Breast epithelium (tissue), 3 donors: Measurements from ENCODE around the gene HBB.
"Not testable (repeated sequence)": the region's sequence is repeated elsewhere in the genome, so short reads cannot be mapped to it uniquely, and the experiment has no call there.

Experiments used
- POLR2A ChIP-seq: fragments of 450-650 bp; IDR thresholded peaks from one replicate; pipeline ENCODE4 v1.6.1; 2016; ENCODE audit warnings: antibody characterized with exemption, mild to moderate bottlenecking, moderate library complexity
- TF ChIP-seq, protein P1 (sequence below), 3 donors: fragments of 450-650 bp; IDR thresholded peaks; one replicate each; pipeline ENCODE4 v1.5.1; 2016 to 2017; ENCODE audit warnings: antibody characterized with exemption in 3 of 3, mild to moderate bottlenecking in 3 of 3, moderate library complexity in 3 of 3

DNA sequence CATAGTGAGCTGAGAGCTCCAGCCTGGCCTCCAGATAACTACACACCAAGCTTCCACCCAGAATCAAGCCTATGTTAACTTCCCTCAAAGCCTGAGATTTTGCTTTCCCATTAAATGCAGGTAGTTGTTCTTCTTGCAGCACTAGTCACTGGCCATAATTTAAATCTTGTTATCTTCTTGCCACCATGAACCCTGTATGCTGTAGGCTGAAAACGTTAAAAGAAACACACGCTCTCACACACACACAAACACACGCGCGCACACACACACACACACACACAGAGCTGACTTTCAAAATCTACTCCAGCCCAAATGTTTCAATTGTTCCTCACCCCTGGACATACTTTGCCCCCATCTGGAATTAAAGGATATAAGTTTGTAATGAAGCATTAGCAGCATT is 26.6 kb upstream of the HBB start:
- not testable (repeated sequence) for TF ChIP-seq POLR2A
- TF ChIP-seq, protein P1, sequence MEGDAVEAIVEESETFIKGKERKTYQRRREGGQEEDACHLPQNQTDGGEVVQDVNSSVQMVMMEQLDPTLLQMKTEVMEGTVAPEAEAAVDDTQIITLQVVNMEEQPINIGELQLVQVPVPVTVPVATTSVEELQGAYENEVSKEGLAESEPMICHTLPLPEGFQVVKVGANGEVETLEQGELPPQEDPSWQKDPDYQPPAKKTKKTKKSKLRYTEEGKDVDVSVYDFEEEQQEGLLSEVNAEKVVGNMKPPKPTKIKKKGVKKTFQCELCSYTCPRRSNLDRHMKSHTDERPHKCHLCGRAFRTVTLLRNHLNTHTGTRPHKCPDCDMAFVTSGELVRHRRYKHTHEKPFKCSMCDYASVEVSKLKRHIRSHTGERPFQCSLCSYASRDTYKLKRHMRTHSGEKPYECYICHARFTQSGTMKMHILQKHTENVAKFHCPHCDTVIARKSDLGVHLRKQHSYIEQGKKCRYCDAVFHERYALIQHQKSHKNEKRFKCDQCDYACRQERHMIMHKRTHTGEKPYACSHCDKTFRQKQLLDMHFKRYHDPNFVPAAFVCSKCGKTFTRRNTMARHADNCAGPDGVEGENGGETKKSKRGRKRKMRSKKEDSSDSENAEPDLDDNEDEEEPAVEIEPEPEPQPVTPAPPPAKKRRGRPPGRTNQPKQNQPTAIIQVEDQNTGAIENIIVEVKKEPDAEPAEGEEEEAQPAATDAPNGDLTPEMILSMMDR (IDR thresholded peaks at IDR 0.05) = not testable (repeated sequence)
